WTC11 (cell line): ENCODE data around the gene EMILIN1.

Experiments used
- CTCF ChIP-seq: fragments of 200-600 bp; IDR thresholded peaks from 2 replicates; pipeline ENCODE4 v1.8.0; 2022; ENCODE audit warnings: antibody characterized with exemption
- ZBTB21 ChIP-seq: sonication (generic); formaldehyde crosslinking; IDR thresholded peaks from 2 replicates; pipeline ENCODE4 v1.8.1; 2023; ENCODE audit warnings: mild to moderate bottlenecking, missing genetic modification reagents, borderline replicate concordance
- ZNF317 ChIP-seq: sonication (generic); formaldehyde crosslinking; IDR thresholded peaks from 2 replicates; pipeline ENCODE4 v1.8.1; 2023; ENCODE audit warnings: low read depth, mild to moderate bottlenecking, moderate library complexity, missing genetic modification reagents, borderline replicate concordance

- TF ChIP-seq ZNF317 (CRISPR knock-in tag) (no peak), CTCF (no peak), ZBTB21 (no peak)
Measured at GRCh38 chr2:27097341-27097740, 18.9 kb downstream of the EMILIN1 start.
